GM21723 (cell line): ENCODE measurements around the gene PRKG1.

ENCODE experiments used
- ATAC-seq: cut with Tn5 transposase; IDR thresholded peaks from one replicate; pipeline ENCODE4 v1.9.1; 2021; ENCODE audit warnings: mild to moderate bottlenecking, moderate library complexity; ENCODE audit not compliant: unreplicated experiment

The PRKG1 gene

DNA sequence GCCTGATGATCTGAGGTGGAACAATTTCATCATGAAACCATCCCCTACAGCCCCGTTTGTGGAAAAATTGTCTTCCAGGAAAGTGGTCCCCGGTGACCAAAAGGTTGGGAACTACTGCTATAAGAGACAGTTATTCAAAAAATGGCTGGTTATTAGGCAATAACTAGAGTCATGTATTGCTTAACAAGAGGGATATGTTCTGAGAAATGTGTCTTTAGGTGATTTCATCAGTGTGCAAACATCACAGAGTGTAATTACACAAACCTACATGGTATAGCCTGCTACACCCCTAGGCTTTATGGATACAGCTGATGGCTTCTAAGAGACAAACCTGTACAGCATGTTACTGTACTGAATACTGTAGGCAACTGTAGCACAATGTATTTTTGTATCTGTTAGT is 696.4 kb downstream of the PRKG1 start:
- ATAC-seq: no peak

DNA sequence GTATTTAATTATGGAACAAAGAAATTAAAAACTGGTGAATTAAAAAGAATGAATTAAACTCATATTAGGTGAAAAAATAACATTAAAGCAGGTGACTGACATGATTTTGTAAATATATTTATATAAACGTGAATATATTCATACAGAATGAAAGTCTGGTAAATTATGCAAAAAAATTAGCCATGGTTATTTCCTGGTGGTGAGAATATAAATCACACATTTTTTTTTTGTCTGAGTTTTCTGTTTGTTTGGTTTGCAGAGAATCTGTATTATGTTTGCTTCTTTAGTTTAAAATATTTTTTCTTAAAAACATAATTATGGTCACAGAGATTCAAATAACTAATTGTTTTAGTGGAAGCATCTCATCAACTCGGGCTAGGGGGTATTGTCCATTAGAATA is 698.1 kb downstream of the PRKG1 start:
- no peak for ATAC-seq

DNA sequence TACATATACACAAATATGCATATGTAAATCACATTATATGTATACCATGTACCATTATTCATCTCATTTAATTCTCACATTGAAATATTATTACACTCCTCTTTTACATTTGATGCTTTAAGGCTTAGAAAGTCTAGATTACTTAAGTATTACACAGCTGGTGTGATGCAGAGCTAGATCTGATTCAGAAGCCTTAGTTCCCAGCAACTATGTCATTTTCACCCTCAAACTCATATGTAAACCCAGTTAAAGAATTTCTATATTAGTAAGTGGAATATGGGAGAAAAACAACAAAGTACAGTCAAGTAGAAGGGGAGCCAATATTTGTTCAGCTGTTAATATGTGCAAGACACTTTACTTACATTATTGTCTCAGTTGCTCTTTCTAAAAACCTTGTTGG is 699.4 kb downstream of the PRKG1 start:
- ATAC-seq: no peak

DNA sequence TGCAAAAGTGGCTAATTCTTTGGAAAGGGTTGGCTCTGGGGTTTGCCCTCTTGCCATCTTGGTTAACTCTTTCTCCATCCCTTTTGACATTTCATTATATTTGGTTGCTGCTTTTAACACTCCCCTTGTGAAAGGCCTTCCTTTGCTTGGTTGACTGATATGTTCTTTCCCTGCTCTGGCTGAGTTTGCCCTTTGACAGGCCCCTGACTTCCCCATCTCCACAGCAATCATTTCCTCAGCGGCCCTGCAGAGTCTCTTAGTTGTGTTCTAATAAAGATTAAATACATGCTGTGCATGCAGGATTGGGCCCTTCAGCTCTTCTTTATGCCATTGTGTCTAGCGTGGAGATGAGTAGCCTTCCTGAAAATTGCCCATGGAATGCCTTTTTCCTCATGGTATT is 709.7 kb downstream of the PRKG1 start:
- no peak for ATAC-seq

DNA sequence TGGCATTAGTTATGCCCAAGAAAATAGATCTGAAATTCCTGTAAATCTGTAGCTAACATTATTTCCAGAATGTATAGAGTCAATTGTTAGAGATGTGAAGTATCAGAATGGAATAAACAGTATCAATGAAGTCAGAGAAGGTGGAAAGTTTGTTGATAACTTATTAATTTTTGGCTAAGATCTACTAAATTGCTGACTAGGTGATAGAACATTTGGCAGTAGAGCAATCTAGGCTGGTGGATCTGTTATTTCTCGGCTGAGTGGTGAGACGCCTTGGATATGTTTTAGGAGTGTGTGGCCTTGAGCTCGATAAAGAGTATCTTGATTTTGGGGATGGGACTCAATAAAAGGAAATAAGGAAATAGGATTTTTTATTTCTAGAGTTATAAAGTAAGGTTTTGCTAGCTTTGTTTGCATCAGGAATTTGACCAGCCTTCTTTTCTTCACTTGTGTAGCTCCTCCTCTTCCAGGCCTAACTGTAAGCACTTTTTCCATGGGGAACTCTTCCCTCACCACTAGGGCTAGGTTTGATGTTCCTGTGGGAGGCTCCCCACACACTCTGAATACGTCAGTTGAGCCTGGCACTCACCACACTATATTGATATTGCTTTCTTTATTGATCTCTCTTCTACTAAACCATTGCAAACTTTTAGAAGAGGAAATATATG is 711.9 kb downstream of the PRKG1 start:
- ATAC-seq: no peak

DNA sequence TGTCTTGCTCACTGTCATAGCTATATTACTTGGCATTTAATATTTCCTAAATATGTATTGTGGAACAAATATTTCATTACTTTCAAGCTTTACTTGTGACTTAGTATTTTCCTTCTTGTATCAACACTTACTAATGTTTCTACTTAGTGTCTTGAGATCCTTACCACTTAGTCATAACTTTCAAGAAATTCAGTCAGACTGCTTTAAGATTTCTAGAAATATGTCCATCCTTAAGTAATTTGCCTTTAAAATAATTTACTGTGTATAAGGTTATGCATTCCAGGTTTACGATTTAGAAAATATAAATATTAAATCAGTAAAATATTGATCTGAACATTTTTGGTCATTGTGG is 712.4 kb downstream of the PRKG1 start:
- no peak for ATAC-seq

DNA sequence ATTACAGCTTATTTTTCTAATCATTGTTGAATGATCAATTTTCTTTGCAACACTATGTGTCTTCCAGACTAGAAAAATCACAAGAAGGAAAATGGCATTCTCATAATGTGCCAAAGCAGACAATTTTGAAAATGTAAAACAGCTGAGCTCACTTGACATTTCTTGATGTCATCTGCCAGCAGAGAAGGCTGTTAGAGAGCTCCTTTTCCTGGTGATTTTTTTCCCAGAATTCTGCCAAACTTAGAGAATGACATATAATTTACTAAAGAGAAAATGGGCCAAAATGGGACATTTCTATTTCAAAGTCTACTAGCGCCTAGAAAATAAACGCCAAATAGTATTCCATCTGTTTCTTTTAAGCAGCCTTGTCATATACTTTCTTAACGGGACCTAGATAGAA is 714.0 kb downstream of the PRKG1 start:
- no peak for ATAC-seq

DNA sequence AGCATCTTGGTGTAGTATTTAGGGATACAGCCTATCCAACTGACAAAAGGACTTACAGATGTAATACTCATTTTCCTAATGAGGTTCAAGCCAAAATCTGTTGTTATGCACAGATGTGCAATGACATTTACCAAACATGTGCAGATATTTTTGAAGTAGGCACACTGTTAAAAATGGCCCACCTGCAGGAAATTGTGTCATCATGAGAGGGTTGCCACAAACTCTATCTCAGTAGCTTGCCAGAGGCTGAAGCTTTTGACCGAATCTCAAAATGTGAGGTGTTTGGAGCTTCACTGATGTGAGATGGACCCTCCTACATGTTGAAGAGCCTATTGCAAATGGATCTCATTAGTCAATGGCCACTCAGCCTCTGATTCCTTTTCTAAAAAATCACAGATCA is 714.8 kb downstream of the PRKG1 start:
- ATAC-seq: no peak

DNA sequence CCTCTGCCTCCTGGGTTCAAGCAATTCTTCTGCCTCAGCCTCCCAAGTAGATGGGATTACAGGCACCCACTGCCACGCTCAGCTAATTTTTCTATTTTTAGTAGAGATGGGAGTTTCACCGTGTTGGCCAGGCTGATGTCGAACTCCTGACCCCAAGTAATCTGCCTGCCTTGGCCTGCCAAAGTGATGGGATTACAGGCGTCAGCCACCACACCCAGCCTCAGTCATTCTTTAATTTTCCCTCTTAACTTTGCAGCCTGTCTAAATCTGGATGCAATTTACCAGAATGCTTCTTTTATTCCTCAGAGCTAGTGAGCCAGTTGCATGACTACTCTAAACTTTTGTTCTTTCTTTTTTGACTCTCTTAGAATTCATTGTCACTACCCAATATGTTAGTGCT is 715.6 kb downstream of the PRKG1 start:
- no peak for ATAC-seq

DNA sequence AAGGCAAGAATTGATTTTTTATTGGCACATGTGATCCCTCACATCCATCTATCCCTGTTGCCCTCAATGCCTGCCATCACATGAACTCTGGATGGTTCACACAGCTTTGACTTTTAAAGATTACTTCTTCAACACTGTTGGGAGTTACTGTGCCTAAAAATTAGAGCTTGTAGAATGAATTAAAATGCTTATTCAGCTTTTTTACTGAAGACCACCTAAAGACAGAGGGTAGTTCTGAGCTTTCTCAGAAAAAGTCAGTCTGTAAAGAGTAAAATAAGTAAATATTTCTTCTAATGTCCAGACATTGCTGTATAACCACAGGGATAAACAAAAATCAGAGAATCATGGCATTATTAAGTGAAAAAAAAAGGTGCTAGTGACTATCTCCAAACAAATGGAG is 718.4 kb downstream of the PRKG1 start:
- no peak for ATAC-seq

DNA sequence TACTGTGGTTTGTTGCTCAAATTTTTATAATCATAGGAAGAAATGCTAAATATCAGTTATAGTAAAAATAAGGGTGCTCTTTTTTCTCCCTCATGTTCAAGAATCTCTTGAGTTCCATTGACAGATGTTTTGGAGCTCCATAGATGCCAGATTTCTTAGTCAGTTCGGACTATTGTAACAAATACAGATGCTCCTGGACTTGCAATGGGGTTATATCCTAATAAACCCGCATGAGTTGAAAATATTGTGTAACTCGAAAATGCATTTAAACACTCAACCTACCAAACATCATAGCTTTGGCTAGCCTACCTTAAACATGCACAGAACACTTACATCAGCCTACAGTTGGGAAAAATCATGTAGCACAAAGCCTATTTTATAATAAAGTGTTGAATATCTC is 725.8 kb downstream of the PRKG1 start:
- ATAC-seq: no peak

DNA sequence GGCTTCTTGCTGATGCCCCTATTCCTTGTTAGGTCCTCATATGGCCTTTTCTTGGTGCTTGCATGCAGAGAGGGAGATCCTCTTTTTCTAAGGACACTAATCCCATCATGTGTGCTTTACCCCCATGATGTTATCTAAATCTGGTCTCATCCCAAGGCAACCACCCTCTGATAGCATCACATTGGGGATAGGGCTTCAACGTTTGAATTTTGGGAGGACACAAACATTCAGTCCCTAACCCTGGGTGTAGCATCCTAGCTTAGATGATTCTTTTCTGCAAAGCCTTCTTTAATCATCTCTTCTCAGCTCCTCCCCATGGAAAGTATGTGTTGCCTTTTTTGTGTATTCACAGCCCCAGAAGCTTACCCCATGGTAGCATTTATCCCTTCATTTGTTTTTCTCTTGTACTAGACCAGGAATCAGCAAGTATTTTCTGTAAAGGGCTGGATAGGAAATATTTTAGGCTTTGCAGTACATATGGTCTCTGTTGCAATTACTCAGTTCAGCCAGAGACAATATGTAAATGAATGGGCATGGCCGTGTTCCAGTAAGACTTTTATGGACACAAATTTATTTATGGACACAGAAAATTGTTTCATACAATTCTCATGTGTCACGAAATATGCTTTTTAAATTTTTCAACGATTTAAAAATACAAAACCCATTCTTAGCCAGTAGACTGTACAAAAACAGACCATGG is 726.6 kb downstream of the PRKG1 start:
- no peak for ATAC-seq

DNA sequence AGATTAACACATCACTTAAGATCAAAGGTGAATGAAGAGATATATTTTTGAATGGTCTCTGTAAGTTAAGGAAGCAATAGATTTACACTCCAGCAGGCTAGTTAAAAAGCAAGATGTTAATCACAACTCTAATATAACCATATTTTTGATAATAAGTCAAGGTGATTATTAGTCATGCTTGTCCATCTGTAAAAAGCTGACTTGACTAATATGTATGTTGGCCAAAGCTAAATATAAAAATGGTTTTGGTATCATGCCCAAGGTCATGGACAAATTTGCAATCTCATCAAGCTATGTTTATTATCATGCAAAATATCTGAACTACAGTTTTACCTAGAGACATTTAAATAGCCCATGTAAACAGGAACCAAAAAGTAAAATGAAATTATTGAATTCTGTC is 727.7 kb downstream of the PRKG1 start:
- ATAC-seq: no peak

DNA sequence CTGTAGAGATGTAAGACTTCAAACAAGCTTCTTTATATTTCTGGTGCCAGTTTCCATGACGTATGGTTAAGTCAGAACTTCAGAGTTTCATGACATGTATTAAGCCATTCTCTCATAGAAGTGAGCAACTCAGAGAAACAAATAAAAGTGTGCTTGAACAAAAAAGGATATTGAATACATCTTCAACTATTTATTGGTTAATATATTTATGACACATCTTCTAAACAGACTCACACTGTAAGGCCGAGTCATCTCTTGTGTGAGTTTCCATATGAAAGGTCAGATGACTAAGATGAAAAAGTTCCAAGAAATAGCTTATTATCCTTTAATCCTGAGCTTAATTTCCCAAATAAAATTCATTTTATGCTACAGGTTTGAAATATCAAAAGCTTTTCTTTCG is 730.6 kb downstream of the PRKG1 start:
- ATAC-seq: no peak

DNA sequence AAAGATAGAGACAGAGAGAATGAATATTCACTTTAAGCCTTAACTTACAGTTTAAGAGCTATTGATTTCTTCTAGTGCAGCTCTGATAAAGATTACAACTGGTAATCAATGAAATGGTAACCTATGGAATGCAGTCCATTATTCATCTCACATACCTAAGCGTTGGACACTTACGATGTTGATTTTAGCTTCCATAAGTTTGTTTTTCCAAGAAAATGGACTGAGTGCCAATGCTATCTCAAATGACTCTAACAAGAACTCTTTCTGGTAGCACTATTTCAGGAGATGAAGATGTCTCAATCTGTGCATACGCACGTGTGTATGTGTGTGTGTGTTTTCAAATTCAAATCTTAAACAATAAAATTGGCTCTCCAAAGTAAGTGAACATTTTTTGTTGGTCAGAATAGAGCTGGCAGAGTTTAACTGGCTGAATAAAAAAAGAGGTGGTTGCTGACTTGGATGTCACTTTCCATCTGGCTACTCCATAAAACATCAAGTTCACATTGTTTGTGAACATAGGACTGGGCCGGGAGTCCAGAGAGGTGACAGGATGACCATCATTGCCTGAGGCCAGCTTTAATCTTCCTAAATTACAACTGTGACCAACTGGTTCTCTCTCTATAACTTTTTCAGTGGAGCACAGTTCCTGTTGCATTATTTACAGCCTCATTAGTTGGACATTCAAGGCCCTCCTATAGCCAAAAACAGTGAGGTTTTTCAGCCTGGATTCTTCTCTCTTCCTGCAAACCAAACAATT is 732.0 kb downstream of the PRKG1 start:
- ATAC-seq: no peak

DNA sequence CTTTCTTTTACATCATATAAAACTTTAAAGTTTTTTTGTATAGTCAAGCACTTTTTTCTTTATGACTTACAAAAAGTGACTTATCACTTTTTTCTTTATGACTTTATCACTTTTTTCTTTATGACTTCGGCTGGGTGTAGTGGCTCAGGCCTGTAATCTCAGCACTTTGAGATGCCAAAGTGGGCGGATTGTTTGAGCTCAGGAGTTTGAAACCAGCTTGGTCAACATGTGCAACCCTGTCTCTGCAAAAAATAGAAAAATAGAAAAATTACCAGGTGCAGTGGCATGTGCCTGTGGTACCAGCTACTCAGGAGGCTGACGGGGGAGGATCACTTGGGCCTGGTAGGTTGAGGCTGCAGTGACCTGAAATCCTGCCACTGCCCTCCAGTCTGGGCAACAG is 733.9 kb downstream of the PRKG1 start:
- ATAC-seq: no peak

DNA sequence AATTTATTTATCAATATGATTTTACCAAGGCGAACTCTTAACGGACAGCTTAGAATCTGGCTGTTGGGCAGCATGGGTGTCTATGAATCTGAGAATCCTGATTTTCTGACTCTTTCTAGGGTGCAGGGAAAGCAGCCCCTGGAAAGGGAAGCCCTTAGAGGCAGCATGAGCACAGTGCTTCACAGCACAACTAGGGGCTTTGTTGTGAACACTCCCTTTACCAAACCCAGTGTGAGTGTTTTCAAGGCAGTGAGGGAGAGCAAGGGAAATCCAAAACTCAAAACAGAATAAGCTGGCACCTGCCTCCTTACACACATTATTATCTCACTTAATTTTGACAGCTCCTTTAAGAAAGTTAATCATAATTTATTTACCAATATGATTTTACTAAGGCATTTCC is 741.4 kb downstream of the PRKG1 start:
- ATAC-seq: no peak

DNA sequence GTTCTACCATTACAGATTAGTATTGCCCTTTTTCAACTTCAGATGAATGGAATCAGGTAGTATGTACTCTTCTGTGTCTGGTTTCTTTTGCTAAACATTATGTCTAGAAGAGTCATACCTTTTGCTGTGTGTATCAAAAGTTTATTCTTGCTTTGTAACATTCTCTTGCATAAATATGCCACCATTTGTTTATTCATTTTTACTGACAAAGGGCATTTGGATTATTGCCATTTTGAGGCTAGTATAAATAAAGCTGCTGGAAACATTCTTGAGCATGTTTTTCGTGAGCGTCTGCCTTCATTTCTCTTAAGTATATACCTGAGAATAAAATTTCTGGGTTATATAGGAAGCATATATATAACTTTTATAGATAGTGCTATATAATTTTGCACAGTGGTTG is 746.8 kb downstream of the PRKG1 start:
- no peak for ATAC-seq

DNA sequence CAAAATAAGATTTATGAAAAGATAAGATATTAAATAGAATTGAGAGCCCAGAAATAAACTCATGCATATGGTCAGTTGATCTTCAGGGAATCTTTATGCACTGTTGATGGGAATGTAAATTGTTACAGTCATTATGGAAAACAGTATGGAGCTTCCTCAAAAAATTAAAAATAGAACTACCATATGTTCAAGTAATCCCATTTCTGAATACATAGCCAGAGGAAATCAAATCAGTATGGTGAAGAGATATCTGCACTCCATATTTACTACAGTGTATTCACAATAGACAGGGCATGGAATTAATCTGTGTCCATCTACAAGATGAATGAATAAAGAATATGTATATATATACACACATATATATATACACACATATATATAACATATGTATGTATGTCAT is 747.5 kb downstream of the PRKG1 start:
- ATAC-seq: no peak

DNA sequence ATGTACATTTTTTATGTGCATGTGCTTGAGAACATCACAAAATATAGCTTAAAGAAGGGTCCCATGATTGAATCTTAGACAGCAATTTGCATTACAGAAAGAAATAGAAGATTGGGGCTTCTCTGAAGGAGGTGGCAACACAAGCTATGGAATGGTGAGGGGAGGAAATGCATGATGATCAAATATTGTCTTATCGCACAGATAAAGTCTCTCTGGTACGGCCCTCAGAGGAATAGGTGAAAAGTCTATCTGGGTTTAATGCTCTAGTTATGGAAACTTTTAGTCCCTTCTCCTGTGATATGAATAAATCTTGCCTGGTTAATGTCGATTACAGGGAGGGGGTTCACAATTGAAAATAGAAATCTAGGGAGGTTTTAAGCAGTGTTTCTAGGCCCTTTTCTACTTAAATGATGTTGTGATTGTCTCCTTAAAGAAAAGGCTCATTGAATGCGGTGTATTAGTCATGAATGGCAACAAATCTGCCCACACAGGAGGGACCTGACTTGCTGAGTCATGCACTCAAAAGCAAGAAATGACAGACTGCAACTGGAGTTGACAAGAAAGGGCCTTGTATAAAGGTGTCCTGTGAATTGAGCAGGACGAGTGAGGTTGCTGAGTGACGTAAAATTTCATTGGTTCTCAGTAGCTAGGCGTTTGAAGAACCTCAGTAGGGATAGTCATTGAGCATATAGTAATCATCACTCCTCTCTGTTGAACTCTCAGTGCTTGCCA is 758.5 kb downstream of the PRKG1 start:
- peak; percentile 83 for ATAC-seq

DNA sequence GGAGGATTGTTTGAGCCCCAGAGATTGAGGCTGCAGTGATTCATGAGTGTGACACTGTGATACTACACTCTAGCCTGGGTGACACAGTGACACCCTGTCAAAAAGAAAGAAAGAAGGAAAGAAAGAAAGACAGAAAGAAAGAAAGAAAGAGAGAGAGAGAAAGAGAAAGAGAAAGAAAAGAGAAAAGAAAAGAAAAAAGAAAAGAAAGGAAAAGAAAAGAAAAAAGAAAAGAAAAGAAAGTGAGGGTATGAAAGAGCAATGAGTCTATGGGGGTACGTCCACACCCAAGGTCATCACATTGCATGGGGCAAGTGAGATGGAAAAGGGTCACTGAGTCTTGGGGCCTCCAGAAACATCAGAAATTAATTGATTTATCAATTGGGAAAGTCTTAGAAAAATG is 760.3 kb downstream of the PRKG1 start:
- ATAC-seq: no peak

DNA sequence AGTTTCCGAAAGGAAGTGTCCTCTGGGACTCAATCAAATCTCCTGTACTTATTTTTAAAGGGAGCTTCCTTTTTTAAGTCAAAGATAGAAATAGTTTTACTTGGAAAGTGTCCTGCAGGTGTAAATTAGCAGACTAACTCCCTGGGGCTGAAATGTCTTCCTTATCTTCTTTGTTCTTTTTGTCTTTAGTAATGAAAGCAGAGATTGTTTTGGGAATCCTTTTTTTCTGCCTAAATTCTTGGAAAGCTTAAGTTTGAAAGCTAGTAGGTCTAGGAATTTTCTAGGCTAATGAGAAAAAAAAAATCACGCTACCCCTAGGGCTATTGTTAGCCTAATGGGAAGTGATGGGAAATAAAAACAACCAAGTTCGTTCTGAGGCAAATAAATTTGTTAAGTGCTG is 764.2 kb downstream of the PRKG1 start:
- ATAC-seq: no peak
